ENCODE data around the gene PARP1.

PARP1 gene

GRCh38 chr1:226395753-226396152 is 12.1 kb downstream of the PARP1 start:
- H3K27ac Mint-ChIP-seq, result no peak overlapping the region
- DNase-seq, result no peak
- CTCF ChIA-PET, result no interaction called here
- H3K36me3 Mint-ChIP-seq, result peaks cover 67% of the 10 kb centered on the region
- no peaks in the 10 kb centered on the region for H3K9me3 Mint-ChIP-seq
- peaks cover 7% of the 10 kb centered on the region for H3K4me1 Mint-ChIP-seq
- H3K27me3 Mint-ChIP-seq, result no peaks in the 10 kb centered on the region
- H3K4me3 Mint-ChIP-seq, result no peak overlapping the region

- H3K27ac Mint-ChIP-seq, result no peak overlapping the region
- peaks cover 4% of the 10 kb centered on the region for H3K4me1 Mint-ChIP-seq
- no peaks in the 10 kb centered on the region for H3K27me3 Mint-ChIP-seq
- no peak overlapping the region for H3K4me3 Mint-ChIP-seq
- no peaks in the 10 kb centered on the region for H3K9me3 Mint-ChIP-seq
- CTCF ChIA-PET, result no interaction called here
- no peak for DNase-seq
- peaks cover 58% of the 10 kb centered on the region for H3K36me3 Mint-ChIP-seq
These were observed 13.4 kb downstream of the PARP1 start for GRCh38 chr1:226394462-226394861.

DNA sequence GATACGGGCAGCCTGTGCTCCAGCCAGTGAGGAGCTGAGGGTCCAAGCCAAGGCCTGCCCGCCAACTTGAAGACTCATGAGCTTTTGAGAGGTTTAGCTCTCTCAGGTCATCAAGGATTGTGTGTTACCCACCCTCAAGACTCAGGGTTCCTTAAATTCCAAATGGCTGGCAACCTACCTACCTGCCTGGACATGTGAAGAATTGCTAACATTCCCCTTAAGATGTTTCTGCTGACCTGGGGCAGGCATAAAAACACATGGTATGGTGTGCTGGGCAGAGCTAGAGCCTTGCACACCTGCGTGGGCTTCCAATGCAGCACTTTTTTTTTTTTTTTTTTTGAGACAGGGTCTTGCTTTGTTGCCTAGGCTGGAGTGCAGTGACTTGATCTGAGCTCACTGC is 17.2 kb downstream of the PARP1 start:
- H3K9me3 Mint-ChIP-seq, result no peaks in the 10 kb centered on the region
- DNase-seq, result no peak
- H3K36me3 Mint-ChIP-seq, result peaks cover 48% of the 10 kb centered on the region
- no peaks in the 10 kb centered on the region for H3K27me3 Mint-ChIP-seq
- H3K4me1 Mint-ChIP-seq, result peaks cover 2% of the 10 kb centered on the region
- no peak overlapping the region for H3K4me3 Mint-ChIP-seq
- H3K27ac Mint-ChIP-seq, result no peak overlapping the region
- CTCF ChIA-PET, result interaction anchor here (0.9 to 1.2 kb wide), 2 partner anchors 15 to 18 kb away, joined by 3 read pairs; partner anchors contain the start of gene PARP1

GRCh38 chr1:226388131-226388530 is 19.8 kb downstream of the PARP1 start:
- H3K27ac Mint-ChIP-seq, result no peak overlapping the region
- no peaks in the 10 kb centered on the region for H3K4me1 Mint-ChIP-seq
- no peaks in the 10 kb centered on the region for H3K9me3 Mint-ChIP-seq
- no peak for DNase-seq
- H3K27me3 Mint-ChIP-seq, result no peaks in the 10 kb centered on the region
- CTCF ChIA-PET, result no interaction called here
- no peak overlapping the region for H3K4me3 Mint-ChIP-seq
- H3K36me3 Mint-ChIP-seq, result peaks cover 54% of the 10 kb centered on the region

DNA sequence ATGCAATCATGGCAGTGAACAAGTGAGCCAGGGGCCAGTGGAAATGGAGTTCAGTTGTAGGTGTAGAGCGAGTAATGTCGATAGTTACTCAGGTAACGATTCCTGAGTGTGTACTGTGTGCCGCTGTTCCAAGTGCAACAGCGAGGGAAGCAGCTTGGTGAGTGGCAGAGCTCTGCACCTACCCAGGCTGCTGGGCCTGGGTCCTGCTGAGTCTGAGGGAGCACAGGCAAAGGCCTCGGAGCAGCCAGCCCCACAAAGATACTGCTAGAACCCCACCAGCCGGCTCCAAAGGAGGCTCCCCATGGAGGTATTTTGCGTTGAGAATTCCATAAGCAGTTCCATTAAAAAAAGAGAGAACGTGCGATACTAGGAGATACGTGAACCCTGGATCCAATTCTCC is 23.2 kb downstream of the PARP1 start:
- Mint-ChIP-seq H3K36me3 (peaks cover 57% of the 10 kb centered on the region), H3K9me3 (no peaks in the 10 kb centered on the region), H3K27ac (no peak overlapping the region), H3K27me3 (no peaks in the 10 kb centered on the region), H3K4me3 (no peak overlapping the region), H3K4me1 (peaks cover 15% of the 10 kb centered on the region)
- CTCF ChIA-PET, result no interaction called here
- no peak for DNase-seq

DNA sequence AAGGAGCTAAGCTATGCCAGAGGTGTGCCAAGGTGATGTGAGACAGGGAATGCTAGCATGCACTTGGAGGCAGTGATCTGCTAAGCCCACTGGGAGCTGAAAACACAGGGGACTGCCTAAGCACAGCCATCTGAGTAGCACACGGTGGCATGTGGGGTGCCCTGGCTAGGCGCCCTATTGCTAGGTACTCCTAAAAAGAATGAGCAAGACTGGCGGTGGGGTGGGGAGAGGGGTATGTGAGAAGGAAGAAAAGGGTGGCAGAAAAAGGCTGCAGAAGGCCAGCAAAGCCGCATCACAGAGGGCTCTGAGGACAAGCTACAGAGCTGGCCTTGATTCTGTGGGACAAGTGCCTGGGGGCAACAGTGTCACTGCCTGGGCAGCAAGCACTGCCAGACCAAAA is 23.9 kb downstream of the PARP1 start:
- DNase-seq, result no peak
- Mint-ChIP-seq H3K27ac (no peak overlapping the region), H3K36me3 (peaks cover 62% of the 10 kb centered on the region), H3K4me1 (peaks cover 15% of the 10 kb centered on the region), H3K27me3 (no peaks in the 10 kb centered on the region), H3K9me3 (no peaks in the 10 kb centered on the region), H3K4me3 (no peak overlapping the region)
- CTCF ChIA-PET, result no interaction called here

DNA sequence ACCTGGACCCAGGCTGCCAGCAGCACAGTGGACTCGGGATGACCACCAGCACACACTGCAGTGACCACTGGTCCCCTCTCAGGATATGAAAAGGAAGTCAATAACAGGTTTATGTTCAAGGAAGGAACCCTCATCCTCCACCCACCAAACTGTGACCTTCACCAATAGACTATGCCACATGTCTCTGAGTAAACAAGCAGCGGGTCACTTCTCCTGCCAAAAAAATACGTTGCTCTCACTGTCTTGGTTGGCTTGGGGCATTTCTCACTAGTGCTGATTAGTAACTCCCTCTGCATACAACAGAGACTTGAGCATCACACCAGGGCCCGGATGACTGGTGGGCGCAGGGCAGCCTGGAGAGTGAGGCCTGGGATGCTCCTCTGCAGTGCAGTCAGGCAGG is 25.9 kb downstream of the PARP1 start:
- CTCF ChIA-PET, result no interaction called here
- Mint-ChIP-seq H3K4me3 (no peak overlapping the region), H3K4me1 (peaks cover 15% of the 10 kb centered on the region), H3K36me3 (peaks cover 70% of the 10 kb centered on the region), H3K9me3 (no peaks in the 10 kb centered on the region), H3K27ac (peak overlapping the region; percentile 54), H3K27me3 (no peaks in the 10 kb centered on the region)
- DNase-seq, result no peak

GRCh38 chr1:226381226-226381998 is 26.5 kb downstream of the PARP1 start:
- no peak overlapping the region for H3K27ac Mint-ChIP-seq
- no peaks in the 10 kb centered on the region for H3K9me3 Mint-ChIP-seq
- H3K36me3 Mint-ChIP-seq, result peaks cover 75% of the 10 kb centered on the region
- CTCF ChIA-PET, result interaction anchor here (1.5 kb wide), 1 partner anchor 26 kb away, joined by 6 read pairs; the partner anchor contains the start of gene PARP1
- H3K4me3 Mint-ChIP-seq, result no peak overlapping the region
- peaks cover 15% of the 10 kb centered on the region for H3K4me1 Mint-ChIP-seq
- no peak for DNase-seq
- H3K27me3 Mint-ChIP-seq, result no peaks in the 10 kb centered on the region

GRCh38 chr1:226378071-226378470 is 29.8 kb downstream of the PARP1 start:
- no peak for DNase-seq
- Mint-ChIP-seq H3K27me3 (no peaks in the 10 kb centered on the region), H3K4me1 (peaks cover 15% of the 10 kb centered on the region), H3K36me3 (peaks cover 79% of the 10 kb centered on the region), H3K4me3 (no peak overlapping the region), H3K9me3 (no peaks in the 10 kb centered on the region), H3K27ac (no peak overlapping the region)
- CTCF ChIA-PET, result interaction anchor here (0.6 kb wide), 1 partner anchor 12 kb away, joined by 3 read pairs; no protein-coding TSS in a partner anchor

DNA sequence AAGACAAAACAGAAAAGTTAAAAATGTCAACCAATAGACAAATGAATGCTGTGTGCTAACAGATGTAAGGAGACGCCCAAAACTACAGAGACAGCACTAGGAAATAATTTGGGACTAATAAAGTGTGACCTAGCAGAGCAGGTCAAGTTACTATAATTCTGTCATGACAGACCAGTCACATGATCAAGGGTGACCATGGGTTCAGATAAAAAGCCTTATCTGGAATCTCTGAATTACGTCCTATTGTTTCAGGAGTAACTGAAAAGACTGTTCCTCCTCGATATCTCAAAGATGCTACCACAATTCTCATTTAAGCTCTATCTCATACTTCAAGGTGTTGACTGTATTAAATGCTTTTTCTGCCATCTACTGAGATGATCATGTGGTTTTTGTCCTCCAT is 31.6 kb downstream of the PARP1 start:
- no peaks in the 10 kb centered on the region for H3K9me3 Mint-ChIP-seq
- no peak overlapping the region for H3K4me3 Mint-ChIP-seq
- H3K36me3 Mint-ChIP-seq, result peaks cover 83% of the 10 kb centered on the region
- no peak for DNase-seq
- no peaks in the 10 kb centered on the region for H3K27me3 Mint-ChIP-seq
- CTCF ChIA-PET, result no interaction called here
- H3K4me1 Mint-ChIP-seq, result peaks cover 15% of the 10 kb centered on the region
- H3K27ac Mint-ChIP-seq, result no peak overlapping the region

- Mint-ChIP-seq H3K9me3 (no peaks in the 10 kb centered on the region), H3K27ac (no peak overlapping the region), H3K36me3 (peaks cover 72% of the 10 kb centered on the region), H3K4me3 (no peak overlapping the region), H3K27me3 (no peaks in the 10 kb centered on the region), H3K4me1 (no peaks in the 10 kb centered on the region)
- CTCF ChIA-PET, result interaction anchor here (0.6 kb wide), 1 partner anchor 87 kb away, joined by 3 read pairs; no protein-coding TSS in a partner anchor
- no peak for DNase-seq
These were observed 34.5 kb downstream of the PARP1 start for GRCh38 chr1:226373376-226373775.

- H3K27ac Mint-ChIP-seq, result no peak overlapping the region
These were observed 35.0 kb downstream of the PARP1 start for GRCh38 chr1:226372885-226373284.

GRCh38 chr1:226371866-226372490 is 35.9 kb downstream of the PARP1 start:
- H3K27me3 Mint-ChIP-seq, result no peaks in the 10 kb centered on the region
- no peak for DNase-seq
- peaks cover 70% of the 10 kb centered on the region for H3K36me3 Mint-ChIP-seq
- H3K4me3 Mint-ChIP-seq, result no peak overlapping the region
- H3K4me1 Mint-ChIP-seq, result no peaks in the 10 kb centered on the region
- H3K9me3 Mint-ChIP-seq, result no peaks in the 10 kb centered on the region
- H3K27ac Mint-ChIP-seq, result no peak overlapping the region
- CTCF ChIA-PET, result interaction anchor here (0.6 kb wide), 1 partner anchor 10 kb away, joined by 3 read pairs; no protein-coding TSS in a partner anchor

More at GRCh38 chr1:226372885-226373284, 35.0 kb downstream of the PARP1 start:
- Mint-ChIP-seq H3K9me3 (no peaks in the 10 kb centered on the region), H3K27me3 (no peaks in the 10 kb centered on the region), H3K4me1 (no peaks in the 10 kb centered on the region), H3K36me3 (peaks cover 68% of the 10 kb centered on the region), H3K4me3 (no peak overlapping the region)
- CTCF ChIA-PET, result no interaction called here
- no peak for DNase-seq

DNA sequence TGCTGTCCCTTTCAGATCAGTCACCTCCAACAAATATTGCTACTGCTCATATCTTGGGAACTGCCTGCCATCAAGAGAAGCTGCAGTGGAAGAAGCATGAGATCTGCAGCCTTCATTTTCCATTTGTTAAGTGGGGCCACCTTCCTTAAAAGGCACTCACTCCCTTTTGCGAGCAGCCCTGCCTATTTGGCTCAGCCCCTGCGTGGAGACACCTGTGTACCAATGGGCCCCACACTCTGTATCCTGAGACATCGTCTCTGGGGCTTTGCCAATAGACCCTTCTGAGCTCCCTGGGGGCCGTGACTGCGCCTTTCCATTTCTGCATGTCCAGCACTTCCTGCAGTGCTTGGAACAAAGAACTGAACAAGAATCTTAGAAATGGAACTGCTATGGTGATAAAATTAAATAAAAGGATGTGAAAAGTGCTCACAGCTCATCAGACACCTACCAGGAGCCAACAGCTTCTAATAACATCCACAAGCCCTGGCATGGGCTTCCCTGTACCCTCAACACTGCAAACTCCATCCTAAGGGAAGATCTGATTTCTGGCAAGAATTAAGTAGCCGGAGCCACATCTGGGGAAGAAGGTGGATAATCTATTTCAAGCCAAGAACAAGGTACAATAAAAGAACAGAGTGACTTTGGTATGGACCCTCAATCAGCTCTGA is 36.7 kb downstream of the PARP1 start:
- H3K36me3 Mint-ChIP-seq, result peaks cover 65% of the 10 kb centered on the region
- H3K4me1 Mint-ChIP-seq, result no peaks in the 10 kb centered on the region
- H3K27me3 Mint-ChIP-seq, result no peaks in the 10 kb centered on the region
- no peak for DNase-seq
- peak overlapping the region; percentile 24 for H3K27ac Mint-ChIP-seq
- H3K4me3 Mint-ChIP-seq, result no peak overlapping the region
- H3K9me3 Mint-ChIP-seq, result no peaks in the 10 kb centered on the region
- CTCF ChIA-PET, result interaction anchor here (1.4 kb wide), 1 partner anchor 9 kb away, joined by 4 read pairs; no protein-coding TSS in a partner anchor

All from activated naive CD4-positive, alpha-beta T cell treated with anti-CD3 and anti-CD28 coated beads, Interleukin-2, amount 10 ng/mL, durations not matched to agents 7 days and 5 days (primary cell).